ENCODE data around the gene BLOC1S4.
A peak's percentile ranks its signal among the peaks of the same experiment; 100 is the strongest.

The BLOC1S4 gene

DNA sequence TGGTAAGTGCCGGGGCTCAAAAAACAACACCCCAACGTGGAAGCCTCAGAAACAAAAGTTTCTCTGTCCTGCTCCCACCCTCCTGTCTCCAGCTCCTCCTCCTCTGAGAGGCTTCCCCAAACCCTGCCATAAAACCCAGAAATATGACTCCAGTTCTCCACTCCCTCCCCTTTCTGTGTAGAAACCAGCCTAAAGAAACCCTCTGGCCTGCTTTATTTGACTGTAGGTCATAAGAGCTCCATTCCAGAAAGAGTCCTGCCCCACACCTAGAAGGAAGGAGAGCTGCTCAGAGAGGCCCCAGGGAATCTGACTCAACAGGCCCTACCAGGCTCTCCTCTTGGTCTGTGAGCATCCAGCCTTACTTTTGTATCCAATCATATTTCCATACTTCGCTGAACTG, 23.2 kb upstream of the BLOC1S4 start:
- DNase-seq = no peak

DNA sequence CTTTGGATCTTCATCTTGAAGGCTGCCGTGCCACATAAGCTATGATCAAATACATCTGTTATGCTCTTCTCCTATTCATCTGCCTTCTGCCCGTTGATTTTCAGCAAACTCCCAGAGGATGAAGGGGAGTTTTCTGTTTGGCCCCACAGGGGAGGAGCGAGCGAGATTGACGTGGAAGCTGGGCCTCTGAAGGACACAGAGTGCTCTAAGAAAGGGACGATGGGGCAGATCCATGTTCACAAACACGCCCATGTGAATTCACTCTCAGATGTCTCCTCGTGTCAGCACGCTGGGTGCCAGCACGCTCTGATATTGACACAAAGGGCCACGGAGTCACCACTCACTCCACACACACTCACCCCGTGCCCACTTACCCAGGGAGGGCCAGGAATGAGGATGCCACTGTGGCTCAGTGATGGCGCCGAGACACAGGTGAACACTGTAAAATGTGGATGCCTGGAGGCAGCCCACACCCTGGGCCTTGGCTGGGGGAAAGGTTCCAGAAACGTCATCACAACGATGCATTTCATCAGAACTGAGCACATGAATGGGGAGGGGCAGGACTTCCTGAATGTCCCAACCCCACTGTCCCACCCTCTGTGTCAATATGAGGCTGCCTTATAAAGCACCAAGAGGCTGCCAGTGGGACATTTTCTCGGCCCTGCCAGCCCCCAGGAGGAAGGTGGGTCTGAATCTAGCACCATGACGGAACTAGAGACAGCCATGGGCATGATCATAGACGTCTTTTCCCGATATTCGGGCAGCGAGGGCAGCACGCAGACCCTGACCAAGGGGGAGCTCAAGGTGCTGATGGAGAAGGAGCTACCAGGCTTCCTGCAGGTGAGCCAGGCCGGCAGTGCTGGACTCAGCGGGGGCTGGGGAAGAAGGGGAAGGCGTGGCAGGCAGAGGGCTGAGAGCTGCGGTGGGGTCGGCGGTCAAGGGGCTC, 22.5 kb upstream of the BLOC1S4 start, which contains the start of gene S100P:
Gene S100P (plus strand): TSS at position 648 of the 946 bp plus-strand sequence. CDS start 55 bp downstream, at position 703.
- DNase-seq = no peak

DNA sequence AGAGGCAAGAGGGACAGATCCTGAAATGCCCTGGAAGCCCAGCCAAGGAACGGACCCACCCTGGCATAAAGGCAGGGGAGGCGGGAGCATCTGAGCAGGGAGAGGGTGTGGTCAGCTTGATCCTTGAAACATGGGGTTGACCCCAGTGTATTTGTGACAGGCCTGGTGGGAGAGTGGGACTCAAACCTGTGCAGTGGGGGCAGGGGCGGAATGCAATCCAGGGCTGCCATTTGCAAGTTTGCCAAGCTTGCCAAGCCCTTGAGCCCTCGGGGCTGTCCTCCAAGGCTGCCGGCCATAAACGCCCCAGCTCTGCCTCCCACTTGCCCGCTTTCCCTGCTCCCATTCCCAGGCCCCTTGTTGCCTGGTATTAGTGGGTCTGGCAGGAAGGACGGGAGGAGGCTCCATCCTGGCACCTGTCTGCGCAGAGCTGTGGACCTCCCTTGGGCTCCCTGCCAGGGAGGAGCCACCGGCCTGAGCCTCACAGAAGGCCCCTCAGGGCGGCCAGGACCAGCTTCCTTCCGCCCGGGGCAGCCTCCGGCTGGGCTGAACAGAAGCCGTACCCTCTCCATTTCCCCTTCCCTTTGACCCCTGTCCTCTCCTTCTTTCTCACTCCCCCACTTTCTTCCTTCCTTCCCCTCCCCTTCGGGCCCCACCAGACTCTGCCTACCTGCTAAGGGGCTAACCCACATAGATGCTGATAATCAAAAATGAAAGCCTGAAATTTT, 21.6 kb upstream of the BLOC1S4 start:
- peak; percentile 29 to 40 for DNase-seq

DNA sequence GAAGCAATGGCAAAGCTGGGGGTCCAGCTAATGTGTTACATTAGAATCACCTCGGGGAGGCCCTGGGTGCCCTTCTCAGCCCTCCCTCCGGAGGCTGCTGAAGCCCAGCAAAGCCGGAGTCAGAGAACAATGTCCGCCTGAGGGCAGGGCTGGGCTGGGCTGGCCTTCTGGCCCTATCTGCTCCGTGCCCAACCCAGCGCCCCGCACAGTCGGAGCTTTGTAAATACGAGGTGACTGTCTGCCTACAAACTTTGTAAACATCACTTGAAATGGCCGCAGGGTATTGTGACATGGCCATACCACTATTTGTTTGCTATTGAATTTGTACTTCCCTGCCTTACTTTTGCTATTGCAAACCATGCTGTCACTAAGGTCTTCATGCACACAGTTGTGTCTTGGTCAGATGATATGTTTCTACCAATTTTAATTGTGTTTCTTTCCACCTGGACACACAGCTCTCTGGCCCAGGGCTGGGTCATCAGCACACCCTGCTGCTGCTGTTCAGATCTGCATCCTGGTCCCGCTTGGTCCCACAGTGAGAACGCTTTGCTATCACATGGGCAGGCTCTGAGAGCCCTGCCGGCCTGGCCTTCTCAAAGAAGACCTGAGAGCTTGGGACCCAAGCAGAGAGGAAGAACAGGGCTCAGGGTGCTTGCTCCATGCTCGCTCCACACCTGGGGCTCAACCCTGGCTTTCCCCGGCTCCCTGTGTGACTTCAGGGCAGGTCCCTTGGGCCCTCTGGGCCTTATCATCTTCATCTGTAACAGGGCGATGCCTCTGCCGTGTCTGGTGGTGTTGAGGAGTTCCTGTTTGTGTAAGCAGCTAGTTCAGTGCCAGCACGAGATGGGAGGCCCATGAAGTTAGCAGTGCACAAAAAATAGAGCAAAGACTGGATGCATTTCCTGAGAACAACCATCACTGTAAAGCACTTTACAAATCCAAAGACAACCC, 20.0 kb upstream of the BLOC1S4 start:
- peak; percentile 63 to 69 for DNase-seq

DNA sequence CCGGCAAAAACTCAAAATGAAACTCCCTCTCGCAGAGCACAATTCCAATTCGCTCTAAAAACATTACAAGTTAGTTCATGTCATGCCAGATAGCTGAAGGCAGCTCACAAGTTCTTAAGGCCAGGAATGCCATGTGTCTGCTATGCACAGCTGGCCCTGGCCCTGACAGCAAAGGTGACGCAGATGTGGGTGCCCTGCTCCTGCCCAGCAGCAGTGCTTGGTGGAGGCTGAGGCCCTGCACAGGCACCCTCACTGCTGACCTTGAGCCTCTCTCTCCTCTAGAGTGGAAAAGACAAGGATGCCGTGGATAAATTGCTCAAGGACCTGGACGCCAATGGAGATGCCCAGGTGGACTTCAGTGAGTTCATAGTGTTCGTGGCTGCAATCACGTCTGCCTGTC, 19.4 kb upstream of the BLOC1S4 start:
- no peak for DNase-seq

DNA sequence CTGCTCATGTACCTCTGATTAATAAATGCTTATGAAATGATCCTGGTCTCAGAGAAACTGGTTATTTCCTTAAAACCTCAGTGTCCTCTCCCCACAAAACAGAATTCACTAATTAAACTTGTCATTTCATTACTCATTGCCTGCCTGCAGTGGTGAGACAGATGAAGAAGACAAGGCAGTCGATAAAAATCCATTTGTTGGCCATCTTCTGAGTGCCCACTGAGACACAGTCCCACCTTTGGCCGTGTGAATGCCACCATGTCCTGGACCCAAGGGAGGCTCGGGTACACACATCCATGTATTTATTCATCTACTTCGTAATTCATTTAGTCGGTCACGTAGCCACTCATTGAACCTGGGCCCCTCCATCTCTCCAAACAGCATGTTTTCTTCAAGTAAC, 18.8 kb upstream of the BLOC1S4 start:
- DNase-seq = no peak

DNA sequence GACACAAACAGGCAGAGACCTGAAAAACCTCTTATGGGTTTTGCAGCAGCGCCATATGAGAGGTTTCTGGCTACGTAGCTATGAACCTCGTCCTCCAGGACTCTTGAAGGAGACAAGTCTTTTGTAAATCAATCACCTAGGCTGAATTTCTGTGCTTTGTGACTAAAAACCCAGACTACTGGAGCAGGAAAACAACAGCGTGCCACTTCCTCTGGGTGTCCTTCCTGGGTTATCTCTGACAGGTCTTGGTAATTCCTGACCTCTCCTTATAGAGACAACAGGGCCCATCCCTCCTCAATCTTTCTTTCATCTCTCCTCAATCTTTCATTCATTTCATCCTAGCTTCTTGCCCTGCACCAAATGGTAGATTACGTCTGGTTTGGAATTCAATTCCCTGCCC, 16.6 kb upstream of the BLOC1S4 start:
- no peak for DNase-seq

DNA sequence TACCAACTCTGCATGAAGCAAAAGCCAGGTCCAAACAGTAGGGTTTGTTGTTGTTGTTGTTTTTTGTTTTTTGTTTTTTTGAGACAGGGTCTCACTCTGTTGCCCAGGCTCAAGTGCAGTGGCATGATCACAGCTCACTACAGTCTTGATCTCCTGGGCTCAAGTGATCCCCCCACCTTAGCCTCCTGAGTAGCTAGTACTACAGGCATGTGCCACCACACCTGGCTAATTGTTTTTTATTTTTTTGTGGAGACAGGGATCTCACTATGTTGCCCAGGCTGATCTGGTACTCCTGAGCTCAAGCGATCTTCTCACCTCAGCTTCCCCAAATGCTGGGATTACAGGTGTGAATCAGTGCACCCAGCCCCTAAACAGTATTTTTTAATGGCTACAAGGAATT, 16.1 kb upstream of the BLOC1S4 start:
- DNase-seq = no peak

DNA sequence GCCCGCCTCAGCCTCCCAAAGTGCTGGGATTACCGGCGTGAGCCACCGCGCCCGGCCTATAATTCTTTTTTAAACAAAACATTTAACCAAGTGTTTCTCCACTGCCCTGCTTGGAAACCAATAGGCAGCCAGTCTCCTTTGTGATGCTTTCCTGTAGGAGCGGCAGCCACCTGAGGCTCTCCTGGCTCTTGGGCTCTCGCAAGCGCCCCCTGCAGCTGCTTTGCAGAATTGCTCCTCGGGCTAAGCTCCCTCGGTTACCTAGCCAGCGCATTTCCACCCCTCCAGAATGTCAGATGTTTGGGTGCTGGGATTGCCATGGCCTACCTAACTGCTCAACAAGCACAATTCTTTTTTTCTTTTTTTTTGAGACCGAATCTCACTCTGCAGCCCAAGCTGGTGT, 14.6 kb upstream of the BLOC1S4 start:
- peak; percentile 29 to 58 for DNase-seq

DNA sequence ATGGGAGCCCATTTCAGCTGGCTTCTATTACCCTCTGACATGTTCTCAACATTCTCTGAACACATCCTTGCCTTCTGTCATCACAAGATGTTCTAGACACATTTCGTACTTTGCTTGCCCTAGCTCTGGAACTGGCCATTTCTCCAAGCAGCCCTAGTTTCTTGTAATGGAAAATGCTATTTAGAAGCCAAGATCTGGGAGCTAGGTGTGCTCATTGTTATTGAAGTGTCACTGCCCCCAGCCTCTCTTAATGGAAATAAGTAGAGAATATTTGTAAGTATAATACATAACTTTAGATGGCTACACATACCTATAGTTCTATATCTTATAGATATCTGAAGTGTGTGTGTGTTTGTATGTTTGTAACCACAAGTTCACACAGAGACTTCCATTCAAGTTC, 13.2 kb upstream of the BLOC1S4 start:
- no peak for DNase-seq

DNA sequence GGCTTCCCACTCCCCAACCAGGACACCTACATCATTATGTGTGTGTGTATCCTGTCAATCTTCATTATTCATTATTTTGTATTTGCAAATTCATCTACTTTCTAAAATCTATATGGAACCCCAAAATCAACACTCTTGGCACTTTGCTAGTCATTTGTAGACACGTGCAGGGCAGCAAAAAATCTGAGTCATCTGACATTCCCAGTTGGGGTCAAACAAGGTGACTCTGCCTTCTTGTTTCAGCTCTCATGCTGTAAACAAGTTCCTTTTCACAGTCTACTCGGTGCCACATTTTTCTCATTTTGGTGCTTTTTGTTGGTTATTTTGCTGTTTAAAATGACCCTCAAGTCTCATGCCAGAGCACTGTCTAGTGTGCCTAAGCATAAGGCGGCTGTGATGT, 12.2 kb upstream of the BLOC1S4 start:
- no peak for DNase-seq

DNA sequence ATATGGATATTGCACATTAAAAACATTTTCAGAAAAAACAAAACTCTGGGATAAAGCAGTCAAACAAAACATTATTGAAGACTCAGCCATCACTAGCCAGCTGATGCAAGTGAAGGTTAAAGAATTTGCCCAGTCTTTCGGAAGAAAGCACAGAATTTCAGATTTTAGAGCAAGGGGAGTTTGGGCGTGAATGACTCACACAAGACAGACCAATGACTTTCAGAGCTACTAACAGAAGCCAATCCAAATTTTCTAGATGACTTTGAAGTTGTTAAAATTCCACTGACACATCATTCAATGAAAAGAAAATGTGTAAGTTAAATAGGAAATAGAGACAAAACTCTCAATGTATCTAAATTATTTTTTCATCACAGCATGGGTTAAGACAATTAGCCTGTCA, 10.3 kb upstream of the BLOC1S4 start:
- no peak for DNase-seq

DNA sequence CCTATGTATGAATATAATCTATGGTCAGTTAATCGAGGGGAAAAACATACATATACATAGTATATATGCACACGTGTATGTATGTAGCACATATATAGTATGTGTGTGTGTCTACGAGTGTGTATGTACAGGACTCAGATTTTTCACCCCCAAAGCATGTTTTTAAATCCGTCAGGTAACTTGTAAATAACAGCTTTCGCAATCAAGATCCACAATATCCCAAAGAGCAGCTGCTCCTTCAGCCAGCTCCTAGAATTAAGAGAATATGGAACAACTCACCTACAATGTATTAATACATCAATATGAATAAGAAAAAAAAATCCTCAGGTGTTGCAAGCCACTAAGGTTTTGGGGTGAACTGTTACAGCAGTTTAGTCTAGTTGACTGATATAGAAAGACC, 9.8 kb upstream of the BLOC1S4 start:
- DNase-seq = no peak

DNA sequence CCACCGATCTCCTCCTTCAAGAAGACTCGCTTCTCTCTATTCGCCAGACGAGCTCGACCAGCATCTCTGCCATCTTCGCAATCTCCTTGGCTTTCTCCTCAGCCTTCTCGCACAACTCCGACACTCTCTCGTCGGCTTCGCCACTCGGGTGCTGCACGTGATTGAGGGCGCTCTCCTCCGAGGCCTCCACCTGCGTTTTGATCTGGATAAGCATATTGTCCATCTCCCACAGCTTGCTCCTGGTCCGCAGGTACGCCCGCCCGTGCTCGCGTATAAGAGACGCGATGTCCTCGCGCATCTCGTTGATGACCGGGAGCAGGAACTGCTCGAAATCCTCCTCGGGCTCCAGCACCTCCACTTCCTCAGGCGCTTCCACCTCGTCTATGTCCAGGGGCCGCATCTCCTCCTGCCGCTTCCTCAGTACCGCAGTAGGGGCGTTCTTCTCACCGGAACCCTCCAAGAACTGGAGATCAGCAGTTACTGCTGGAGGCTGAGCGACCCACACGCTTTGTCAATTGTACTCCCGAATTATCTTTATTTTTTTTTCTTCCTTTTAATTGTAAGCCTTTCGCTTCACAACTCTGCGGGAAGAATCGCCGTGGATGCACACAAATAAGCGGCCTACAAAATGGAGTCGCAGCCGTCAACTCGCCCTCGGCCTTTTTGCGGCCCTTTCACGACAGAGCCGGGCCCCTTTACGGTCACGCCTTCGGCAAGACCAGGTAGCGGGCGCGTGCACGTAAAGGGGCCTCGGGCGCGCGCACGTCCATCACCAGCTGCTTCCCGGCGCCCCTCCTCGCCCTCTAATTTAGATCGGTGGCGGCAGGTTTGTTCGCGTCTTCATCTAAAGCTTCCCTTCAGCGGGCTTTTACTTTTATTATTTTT, 6.5 kb upstream of the BLOC1S4 start, which contains the start of gene MRFAP1L1:
Gene MRFAP1L1 (minus strand): TSS at position 636 of the 885 bp plus-strand sequence. CDS start 236 bp downstream, at position 400.
- peak; percentile 96 to 97 for DNase-seq

DNA sequence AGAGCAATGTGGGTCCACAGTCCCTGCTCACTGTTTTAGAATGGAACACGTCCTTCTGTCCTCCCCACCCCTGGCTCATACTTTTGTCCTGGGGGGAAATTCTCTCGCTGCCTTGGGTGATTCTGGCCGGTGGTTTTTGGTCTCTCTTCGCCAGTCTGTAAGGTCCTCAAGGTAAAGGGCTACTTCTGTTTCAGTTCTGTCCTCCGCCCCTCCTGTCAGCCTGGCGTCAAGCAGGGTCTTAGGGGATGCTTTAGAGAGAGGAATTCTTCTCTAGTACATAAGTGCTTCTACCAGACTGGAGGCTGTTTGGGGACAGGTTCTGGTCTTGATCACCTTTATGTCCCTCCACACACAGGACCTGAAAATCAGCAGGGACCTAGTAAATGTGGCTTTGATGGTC, 5.7 kb upstream of the BLOC1S4 start:
- no peak for DNase-seq

DNA sequence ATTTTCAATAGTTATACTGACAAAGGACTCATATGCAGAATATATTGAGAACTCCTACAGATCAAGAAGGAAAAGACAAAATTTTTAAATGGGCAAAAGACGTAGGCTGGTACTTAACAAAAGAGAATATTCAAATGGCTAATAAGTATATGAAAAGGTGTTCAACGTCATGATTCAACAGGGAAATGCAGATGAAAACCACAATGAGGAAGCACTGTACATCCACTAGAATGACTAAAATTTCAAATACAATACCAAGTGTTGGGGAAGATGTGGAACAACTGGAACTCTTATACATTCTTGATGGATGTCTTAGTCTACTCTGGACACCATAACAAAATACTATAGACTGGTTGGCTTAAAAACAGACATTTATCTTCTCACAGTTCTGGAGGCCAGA, 5.0 kb upstream of the BLOC1S4 start:
- no peak for DNase-seq

DNA sequence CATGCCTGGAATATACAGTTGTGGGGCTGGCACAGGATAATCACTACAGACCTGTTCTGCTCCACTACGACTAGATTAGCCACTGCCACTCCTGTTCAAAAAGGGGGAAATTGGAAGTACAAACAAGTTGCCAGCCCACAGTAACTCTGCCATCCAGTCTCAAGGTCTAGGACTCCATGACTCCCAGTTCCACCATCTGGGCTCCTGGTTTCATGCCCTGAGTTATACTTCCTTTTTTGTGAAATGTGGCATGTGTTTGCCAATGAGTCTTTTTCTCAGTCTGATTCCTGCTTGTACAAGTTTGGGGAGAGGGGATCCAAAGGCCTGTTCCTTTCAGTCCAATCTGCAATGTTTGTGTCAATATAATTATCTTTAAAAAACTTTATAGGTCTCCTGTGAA, 1.0 kb upstream of the BLOC1S4 start:
- no peak for DNase-seq

DNA sequence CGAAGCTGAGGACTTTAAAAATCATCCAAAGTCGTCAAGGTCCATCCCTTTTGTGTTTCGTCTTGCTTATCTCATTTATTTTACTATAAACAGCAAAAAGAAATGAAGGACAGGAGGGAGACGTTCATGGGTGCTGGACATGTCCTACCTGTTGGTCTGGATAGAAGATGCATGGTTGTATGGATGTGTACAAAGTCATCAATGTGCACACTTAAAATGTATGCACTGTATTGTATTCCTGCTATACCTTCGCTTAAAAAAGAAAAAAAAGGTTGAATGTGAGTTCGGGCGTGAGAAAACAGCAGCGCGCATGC, 313 bp upstream of the BLOC1S4 start:
- no peak for DNase-seq

DNA sequence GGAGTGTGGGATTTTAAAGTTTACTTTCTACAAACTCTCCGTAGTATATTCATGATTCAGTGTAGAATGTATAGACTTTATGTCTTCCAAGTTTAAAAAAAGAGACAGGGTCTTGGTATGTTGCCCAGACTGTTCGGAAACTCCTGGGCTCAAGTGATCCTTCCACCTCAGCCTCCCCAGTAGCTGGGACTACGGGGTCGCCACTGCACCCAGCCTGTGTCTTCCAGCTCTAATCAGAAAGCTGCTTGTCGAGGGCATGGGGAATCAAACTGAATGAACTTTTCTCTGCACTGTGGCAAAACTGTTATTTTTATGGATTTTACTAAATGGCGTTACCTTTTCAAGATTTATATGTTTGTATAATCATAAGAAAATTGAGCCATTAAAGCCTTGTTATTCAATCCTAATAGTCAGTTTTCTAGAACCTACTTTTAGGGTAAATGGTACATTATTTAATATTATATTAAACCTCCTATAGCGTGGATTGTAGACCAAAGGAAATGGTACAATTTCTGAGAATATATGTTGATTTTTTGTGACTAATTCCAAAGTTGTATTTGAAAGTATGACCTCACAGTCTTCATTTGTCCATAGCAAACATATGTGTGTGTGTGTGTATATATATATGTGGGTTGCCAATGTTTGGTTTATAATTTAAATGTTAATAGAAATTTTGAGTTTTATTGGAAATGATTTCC, 1.1 kb downstream of the BLOC1S4 start:
- DNase-seq = no peak

DNA sequence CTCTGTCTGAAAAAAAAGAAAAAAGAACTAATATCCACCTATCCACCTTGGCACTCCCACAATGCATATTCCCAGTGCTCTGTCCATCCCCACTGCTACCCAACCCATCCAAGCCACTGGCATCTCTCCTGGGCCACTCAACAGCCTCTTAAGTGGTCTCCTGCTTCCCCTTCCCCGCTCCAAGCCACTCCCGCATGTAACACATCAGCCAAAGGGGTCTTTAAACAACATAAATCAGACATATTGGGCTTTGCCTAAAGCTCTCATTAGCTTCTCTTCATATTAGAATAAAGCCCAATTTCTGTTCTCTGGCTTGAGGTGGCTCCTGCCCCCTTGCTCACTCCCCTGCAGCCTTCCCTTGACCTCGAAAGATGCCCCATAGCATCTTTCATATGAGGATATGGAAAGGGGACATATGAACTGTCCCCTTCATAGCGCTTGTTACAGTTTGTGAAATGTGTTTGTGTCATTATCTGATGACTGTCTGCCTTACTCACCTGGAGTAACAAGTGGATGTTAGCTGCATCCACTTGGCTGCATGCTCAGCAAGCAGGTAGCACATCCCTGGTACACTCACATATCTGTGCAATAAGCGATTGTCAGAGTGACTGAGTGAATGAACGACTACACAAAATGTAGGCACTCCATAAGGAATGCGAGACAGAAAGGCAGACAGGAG, 3.1 kb downstream of the BLOC1S4 start:
- no peak for DNase-seq
